Measurements from ENCODE around the gene PLCL2.

DNA sequence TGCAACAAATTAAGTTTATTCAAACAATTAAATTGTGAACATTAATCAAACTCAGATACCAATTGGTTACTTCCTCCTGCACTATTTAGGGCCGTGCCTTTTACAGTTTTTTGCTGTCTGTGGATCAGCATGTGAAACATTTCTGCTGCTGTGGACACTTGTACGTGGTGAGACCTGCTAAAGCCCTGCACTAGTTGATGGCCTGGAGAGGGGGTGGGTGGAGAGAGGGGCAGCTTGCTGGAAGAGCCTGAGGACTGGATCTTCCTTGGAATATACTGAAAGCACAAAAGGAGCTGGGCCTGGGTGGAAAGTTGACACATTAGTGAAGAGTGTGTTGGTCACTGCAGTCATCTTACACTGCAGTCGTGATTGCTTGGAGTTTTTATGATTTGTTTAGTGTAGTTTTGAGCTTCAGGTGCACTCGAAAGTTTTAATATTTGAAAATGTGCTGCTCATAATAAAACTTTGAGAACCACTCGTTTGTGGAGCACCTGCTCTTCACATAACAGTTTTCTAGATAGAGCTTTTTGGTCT, 11.4 kb downstream of the PLCL2 start:
- TF ChIP-seq, protein P1, sequence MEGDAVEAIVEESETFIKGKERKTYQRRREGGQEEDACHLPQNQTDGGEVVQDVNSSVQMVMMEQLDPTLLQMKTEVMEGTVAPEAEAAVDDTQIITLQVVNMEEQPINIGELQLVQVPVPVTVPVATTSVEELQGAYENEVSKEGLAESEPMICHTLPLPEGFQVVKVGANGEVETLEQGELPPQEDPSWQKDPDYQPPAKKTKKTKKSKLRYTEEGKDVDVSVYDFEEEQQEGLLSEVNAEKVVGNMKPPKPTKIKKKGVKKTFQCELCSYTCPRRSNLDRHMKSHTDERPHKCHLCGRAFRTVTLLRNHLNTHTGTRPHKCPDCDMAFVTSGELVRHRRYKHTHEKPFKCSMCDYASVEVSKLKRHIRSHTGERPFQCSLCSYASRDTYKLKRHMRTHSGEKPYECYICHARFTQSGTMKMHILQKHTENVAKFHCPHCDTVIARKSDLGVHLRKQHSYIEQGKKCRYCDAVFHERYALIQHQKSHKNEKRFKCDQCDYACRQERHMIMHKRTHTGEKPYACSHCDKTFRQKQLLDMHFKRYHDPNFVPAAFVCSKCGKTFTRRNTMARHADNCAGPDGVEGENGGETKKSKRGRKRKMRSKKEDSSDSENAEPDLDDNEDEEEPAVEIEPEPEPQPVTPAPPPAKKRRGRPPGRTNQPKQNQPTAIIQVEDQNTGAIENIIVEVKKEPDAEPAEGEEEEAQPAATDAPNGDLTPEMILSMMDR (IDR thresholded peaks at IDR 0.05), result no peak
- TF ChIP-seq POLR2A (IDR thresholded peaks at IDR 0.05) (no peak), POLR2AphosphoS5 (IDR thresholded peaks at IDR 0.05) (no peak)

Data from prostate gland (tissue), 2 donors.